ENCODE measurements around the gene LIN7B.

LIN7B gene

DNA sequence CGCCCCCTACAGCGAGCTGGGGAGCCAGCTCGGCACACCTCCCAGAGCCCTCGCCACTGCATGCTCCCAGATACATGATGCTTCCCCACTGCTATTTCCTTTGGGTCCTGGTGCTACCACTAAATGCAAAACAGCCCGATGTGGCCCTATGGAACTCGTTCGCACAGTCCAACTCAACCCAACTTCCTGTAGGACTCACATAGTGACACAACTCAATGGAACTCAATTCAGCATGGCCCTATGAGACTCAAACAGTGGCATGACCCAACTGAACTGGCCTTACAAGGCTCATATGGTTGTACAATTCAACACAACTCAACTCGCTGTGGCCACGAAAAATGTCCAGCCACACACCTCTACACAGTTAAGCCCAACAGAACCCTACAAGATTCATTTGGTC, 45.1 kb upstream of the LIN7B start:
- Histone ChIP-seq H3K9me3 (ENCODE audit: control insufficient read depth, low read length) (no peaks in the 10 kb centered on the region), H3K79me2 (no peaks in the 10 kb centered on the region), H3K27me3 (ENCODE audit: control insufficient read depth, insufficient read depth, low read length) (peaks cover 5% of the 10 kb centered on the region), H3K4me2 (ENCODE audit: low read length) (no peak overlapping the region), H3K4me3 (ENCODE audit: low read depth, low read length) (no peak overlapping the region), H3K36me3 (ENCODE audit: control insufficient read depth, insufficient read depth, low read length) (no peaks in the 10 kb centered on the region), H3K27ac (no peak overlapping the region), H2AFZ (no peak overlapping the region), H3K4me1 (no peaks in the 10 kb centered on the region), H3K9ac (no peak overlapping the region)
- no peak for TF ChIP-seq CTCF (IDR thresholded peaks at IDR 0.05)

GRCh38 chr19:49070416-49070815, 43.8 kb upstream of the LIN7B start:
- no peak overlapping the region for H3K9ac ChIP-seq
- H3K4me2 ChIP-seq (ENCODE audit: low read length) = no peak overlapping the region
- no peaks in the 10 kb centered on the region for H3K36me3 ChIP-seq (ENCODE audit: control insufficient read depth, insufficient read depth, low read length)
- no peak overlapping the region for H2AFZ ChIP-seq
- no peaks in the 10 kb centered on the region for H3K9me3 ChIP-seq (ENCODE audit: control insufficient read depth, low read length)
- H3K27ac ChIP-seq = no peak overlapping the region
- H3K79me2 ChIP-seq = no peaks in the 10 kb centered on the region
- no peak for TF ChIP-seq CTCF (IDR thresholded peaks at IDR 0.05)
- H3K4me3 ChIP-seq (ENCODE audit: low read depth, low read length) = no peak overlapping the region
- peaks cover 5% of the 10 kb centered on the region for H3K27me3 ChIP-seq (ENCODE audit: control insufficient read depth, insufficient read depth, low read length)
- H3K4me1 ChIP-seq = no peaks in the 10 kb centered on the region

DNA sequence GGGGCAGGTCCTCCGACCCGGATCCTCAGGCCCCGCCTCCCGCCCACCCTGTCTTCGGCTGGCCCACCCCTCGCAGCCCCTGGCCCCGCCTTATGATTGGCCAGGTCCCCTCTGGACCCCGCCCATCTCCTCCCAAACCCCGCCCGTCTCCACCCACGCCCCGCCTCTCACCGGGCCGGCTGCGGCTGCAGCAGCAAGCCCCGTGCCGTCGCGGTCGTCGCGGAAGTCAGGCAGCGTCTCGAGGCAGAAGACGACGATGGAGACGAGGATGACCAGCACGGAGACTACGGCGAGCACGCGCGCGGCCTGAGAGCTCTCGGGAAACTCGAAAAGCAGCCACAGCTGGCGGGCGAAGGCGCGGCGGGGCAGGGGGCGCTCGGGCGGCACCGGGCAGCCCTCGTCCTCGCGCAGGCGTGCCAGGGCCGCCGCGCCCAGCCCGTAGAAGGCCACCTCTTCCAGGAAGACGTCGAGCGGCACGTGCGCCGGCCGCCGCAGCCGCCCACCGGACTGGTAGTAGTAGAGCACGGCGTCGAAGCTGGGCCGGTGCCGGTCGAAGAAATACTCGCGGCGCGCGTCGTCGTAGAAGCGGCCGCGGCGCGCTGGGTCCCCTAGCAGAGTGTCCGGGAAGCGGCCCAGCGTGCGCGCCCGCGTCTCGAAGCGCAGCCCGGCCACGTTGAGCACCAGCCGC, 42.2 kb upstream of the LIN7B start:
- H3K4me1 ChIP-seq = no peaks in the 10 kb centered on the region
- no peak overlapping the region for H3K9ac ChIP-seq
- no peaks in the 10 kb centered on the region for H3K79me2 ChIP-seq
- no peaks in the 10 kb centered on the region for H3K9me3 ChIP-seq (ENCODE audit: control insufficient read depth, low read length)
- TF ChIP-seq CTCF (IDR thresholded peaks at IDR 0.05) = no peak
- H3K4me2 ChIP-seq (ENCODE audit: low read length) = no peak overlapping the region
- no peaks in the 10 kb centered on the region for H3K36me3 ChIP-seq (ENCODE audit: control insufficient read depth, insufficient read depth, low read length)
- no peak overlapping the region for H2AFZ ChIP-seq
- H3K4me3 ChIP-seq (ENCODE audit: low read depth, low read length) = no peak overlapping the region
- no peak overlapping the region for H3K27ac ChIP-seq
- peaks cover 5% of the 10 kb centered on the region for H3K27me3 ChIP-seq (ENCODE audit: control insufficient read depth, insufficient read depth, low read length)

DNA sequence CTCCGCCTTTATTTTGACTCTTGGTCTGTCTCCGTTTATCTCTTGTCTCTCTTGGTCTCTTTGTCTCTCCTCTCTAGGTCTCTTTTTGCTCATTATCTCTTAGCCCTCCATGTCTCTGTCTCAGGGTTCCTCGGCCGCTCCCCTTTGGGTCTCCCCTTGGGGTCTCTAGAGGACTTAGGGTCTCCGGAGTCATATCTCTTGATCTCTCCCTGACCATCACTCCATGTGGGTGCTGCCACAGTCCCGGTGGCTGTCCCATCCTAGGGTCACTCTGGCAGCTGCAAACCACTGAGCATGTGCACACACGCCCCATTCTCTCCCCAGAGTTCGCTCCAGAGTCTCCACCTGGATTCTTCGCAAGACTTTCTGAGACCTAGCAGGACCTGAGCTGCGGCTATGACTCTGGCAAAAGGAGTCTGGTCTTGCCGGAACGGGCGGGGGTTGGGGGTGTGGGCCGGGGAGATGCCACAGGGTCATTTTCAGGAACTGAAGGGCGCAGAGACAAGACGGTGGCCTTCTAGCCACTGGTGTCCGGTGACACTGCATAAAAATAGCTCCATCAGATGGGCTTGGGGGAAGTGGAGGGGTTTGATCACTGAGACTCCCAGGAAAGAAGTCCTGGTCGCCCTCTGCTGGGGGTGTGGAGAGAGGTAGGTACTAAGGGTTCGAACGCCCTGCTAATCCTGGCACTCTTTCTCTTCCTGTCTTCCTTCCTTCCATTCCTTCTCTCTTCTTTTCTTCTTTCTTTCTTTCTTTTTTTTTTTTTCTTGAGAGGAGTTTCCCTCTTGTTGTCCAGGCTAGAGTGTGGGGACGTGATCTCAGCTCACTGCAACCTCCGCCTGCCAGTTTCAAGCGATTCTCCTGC, 40.4 kb upstream of the LIN7B start:
- no peak overlapping the region for H3K4me2 ChIP-seq (ENCODE audit: low read length)
- H3K4me3 ChIP-seq (ENCODE audit: low read depth, low read length) = no peak overlapping the region
- H3K9me3 ChIP-seq (ENCODE audit: control insufficient read depth, low read length) = no peaks in the 10 kb centered on the region
- no peak overlapping the region for H3K9ac ChIP-seq
- no peak overlapping the region for H2AFZ ChIP-seq
- H3K79me2 ChIP-seq = no peaks in the 10 kb centered on the region
- H3K27me3 ChIP-seq (ENCODE audit: control insufficient read depth, insufficient read depth, low read length) = peaks cover 5% of the 10 kb centered on the region
- TF ChIP-seq CTCF (IDR thresholded peaks at IDR 0.05) = no peak
- no peak overlapping the region for H3K27ac ChIP-seq
- H3K36me3 ChIP-seq (ENCODE audit: control insufficient read depth, insufficient read depth, low read length) = no peaks in the 10 kb centered on the region
- H3K4me1 ChIP-seq = no peaks in the 10 kb centered on the region

All from parathyroid adenoma (tissue), 2 donors.